ENCODE data around the gene RAB3A. TPM values are rescaled to one million over a fixed set of nuclear protein-coding genes. Genes with fewer than 3 reads are reported as not detected.
A peak's percentile ranks its signal among the peaks of the same experiment; 100 is the strongest.

Gene RAB3A
- total and polyA plus RNA-seq, 9 of the 15 experiments (the other 6 are each of a cell fraction or from before 2014, with no cell fraction given): 0.17 to 5.1 (median 0.90) TPM; not detected in 1

GRCh38 chr19:18252370-18252717 lies 48.5 kb upstream of the RAB3A start:
- H3K4me3 ChIP-seq: no peak overlapping the region
- no peaks in the 10 kb centered on the region for H4K20me1 ChIP-seq (replicated peaks; ENCODE audit: control insufficient read depth, insufficient read depth, low read length)
- peaks cover 5 to 26% of the 10 kb centered on the region in 2 experiments; a peak in 3 of 5 replicates for H3K4me1 ChIP-seq (replicated peaks in 1 of 2; ENCODE audit: control insufficient read depth in 2 of 2, insufficient read depth in 2 of 2, low read length in 2 of 2)
- ChIA-PET POLR2A (interaction anchor here (0.5 to 1.8 kb wide), 7 partner anchors 9 to 246 kb away, joined by 3 to 6 read pairs (median 3); no protein-coding TSS in a partner anchor), CTCF (ENCODE audit: low intra/inter-chr PET ratio) (interaction anchor here (0.7 to 3.0 kb wide), 7 partner anchors 13 to 314 kb away, joined by 3 to 55 read pairs (median 6); partner anchors contain the start of gene ARRDC2)
- no peaks in the 10 kb centered on the region for H3K36me3 ChIP-seq (ENCODE audit: control insufficient read depth, insufficient read depth, low read length)
- H3K9me1 ChIP-seq (ENCODE audit: control insufficient read depth, insufficient read depth, low read length): peaks cover 3% of the 10 kb centered on the region
- DNase-seq (ENCODE audit: extremely low read depth in 1 of 4, low spot score in 3 of 4) (no peak), FAIRE-seq (no peak), ATAC-seq (no peak)
- no peak overlapping the region for H3K4me2 ChIP-seq (ENCODE audit: insufficient read depth, low read length)
- in situ Hi-C loops (cut with MboI) (loop anchor here (5.0 kb wide), 1 partner anchor 45 kb away; no protein-coding TSS in a partner anchor), intact Hi-C loops (cut with micrococcal nuclease) (loop anchor here (1.0 to 5.0 kb wide), 2 partner anchors 139 to 190 kb away; no protein-coding TSS in a partner anchor)
- no peak overlapping the region for H3K9ac ChIP-seq (ENCODE audit: insufficient read depth in 1 of 2, low read depth in 2 of 2, low read length in 2 of 2)
- peaks cover 6 to 9% of the 10 kb centered on the region in 2 experiments; a peak in 3 of 5 replicates for H3K27me3 ChIP-seq (ENCODE audit: control insufficient read depth in 2 of 2, insufficient read depth in 2 of 2, low read length in 2 of 2)
- BruUV-seq (replicated peaks): no TSS peak
- H3K27ac ChIP-seq (ENCODE audit: extremely low read depth, low read depth, low read length): no peak overlapping the region
- no peaks in the 10 kb centered on the region for H3K9me3 ChIP-seq (replicated peaks; ENCODE audit: control insufficient read depth, insufficient read depth, low read depth, low read length)
- 15% methylated on average over 6 of the region's 7 CpGs for WGBS (ENCODE audit: insufficient coverage, low coverage, missing lambda C conversion rate)
- H2AFZ ChIP-seq (ENCODE audit: low read depth, low read length): no peak overlapping the region
- no peaks in the 10 kb centered on the region for H3K79me2 ChIP-seq (ENCODE audit: control insufficient read depth, insufficient read depth, low read length)
- TF ChIP-seq DACH1 (IDR thresholded peaks at IDR 0.05; ENCODE audit: partially characterized antibody) (no peak), HSF4 (CRISPR knock-in tag; IDR thresholded peaks at IDR 0.05; ENCODE audit: borderline replicate concordance) (no peak), CBX1 (IDR thresholded peaks at IDR 0.05; ENCODE audit: low read depth) (no peak), SMARCA5 (IDR thresholded peaks at IDR 0.05) (no peak), RBM25 (IDR thresholded peaks at IDR 0.05; ENCODE audit: low read depth, low read length, severe bottlenecking) (peak; percentile 57), FIP1L1 (IDR thresholded peaks at IDR 0.05; ENCODE audit: low read depth, low read length, poor library complexity, severe bottlenecking) (no peak), ZNF644 (tag; IDR thresholded peaks at IDR 0.05; ENCODE audit: low read depth) (no peak), YBX1 (IDR thresholded peaks at IDR 0.05) (no peak), POLR2H (tag; IDR thresholded peaks at IDR 0.05; ENCODE audit: low read depth) (no peak), U2AF1 (optimal IDR thresholded peaks at IDR 0.05; ENCODE audit: low read depth, low read length) (no peak), C11orf30 (IDR thresholded peaks at IDR 0.05; ENCODE audit: low read depth) (no peak), RAD21 (CRISPR knock-in tag; conservative IDR thresholded peaks at IDR 0.05 in 1 of 2, IDR thresholded peaks at IDR 0.05 in 1 of 2) (no peak), PTRF (tag; IDR thresholded peaks at IDR 0.05) (no peak), ZNF121 (CRISPR knock-in tag; conservative IDR thresholded peaks at IDR 0.05) (peak; percentile 67), BCOR (IDR thresholded peaks at IDR 0.05) (0 out of 2 replicates have a peak, but pooled peaks have one; percentile 21), RBM39 (optimal IDR thresholded peaks at IDR 0.05; ENCODE audit: low read depth, low read length) (no peak), ZNF311 (CRISPR knock-in tag; IDR thresholded peaks at IDR 0.05) (no peak), ZNF584 (CRISPR knock-in tag; IDR thresholded peaks at IDR 0.05; ENCODE audit: low read depth) (no peak)
